Activated B cell treated with CpG ODN at 0.5 μM for 24 hours (primary cell): ENCODE data around the gene CRABP1. TPM values are rescaled to one million over a fixed set of nuclear protein-coding genes. Genes with fewer than 3 reads are reported as not detected.

ENCODE experiments used
- ATAC-seq: fragments of 200-7000 bp; cut with Tn5 transposase; one replicate; pipeline ENCODE4 v1.10.0; 2021; ENCODE audit warnings: low read depth, mild to moderate bottlenecking, moderate library complexity
- CTCF ChIA-PET: fragments of 350-600 bp; sonication (Branson Sonifier 250); formaldehyde crosslinking; loops from one replicate; lab custom pipeline; 2021; ENCODE audit warnings: antibody characterized with exemption; lab: Charles Lee
- POLR2A ChIA-PET: fragments of 350-600 bp; sonication (Branson Sonifier 250); formaldehyde crosslinking; loops from one replicate; lab custom pipeline; 2021; ENCODE audit warnings: antibody characterized with exemption; lab: Charles Lee
- DNase-seq: peaks from one replicate; pipeline ENCODE4 v3.0.0; 2022
- H3K27ac Mint-ChIP-seq: one replicate; pipeline ENCODE4 v1.8.0; 2020; ENCODE audit warnings: mixed read lengths
- H3K27me3 Mint-ChIP-seq: one replicate; pipeline ENCODE4 v1.8.0; 2021; ENCODE audit warnings: mixed read lengths
- H3K36me3 Mint-ChIP-seq: one replicate; pipeline ENCODE4 v1.8.0; 2021; ENCODE audit warnings: low read depth, mixed read lengths
- H3K4me1 Mint-ChIP-seq: one replicate; pipeline ENCODE4 v1.8.0; 2021; ENCODE audit warnings: mixed read lengths
- H3K4me3 Mint-ChIP-seq: one replicate; pipeline ENCODE4 v1.8.0; 2020; ENCODE audit warnings: mild to moderate bottlenecking, mixed read lengths
- H3K9me3 Mint-ChIP-seq: one replicate; pipeline ENCODE4 v1.8.0; 2020; ENCODE audit warnings: mixed read lengths
- CTCF ChIP-seq: fragments of 200-600 bp; IDR thresholded peaks from one replicate; pipeline ENCODE4 v1.8.0; 2022; ENCODE audit warnings: antibody characterized with exemption, mild to moderate bottlenecking
- intact Hi-C: fragments of 100-400 bp; cut with micrococcal nuclease; formaldehyde crosslinking; loops from one replicate; pipeline ENCODE4 v1.15.1; 2024
- total RNA-seq: library from RNA; stranded (reverse); gene quantifications from 2 replicates; pipeline ENCODE4 v1.2.3, GENCODE V29; 2022

The CRABP1 gene
- total RNA-seq, 1 donor from 2014 or later, result not detected

DNA sequence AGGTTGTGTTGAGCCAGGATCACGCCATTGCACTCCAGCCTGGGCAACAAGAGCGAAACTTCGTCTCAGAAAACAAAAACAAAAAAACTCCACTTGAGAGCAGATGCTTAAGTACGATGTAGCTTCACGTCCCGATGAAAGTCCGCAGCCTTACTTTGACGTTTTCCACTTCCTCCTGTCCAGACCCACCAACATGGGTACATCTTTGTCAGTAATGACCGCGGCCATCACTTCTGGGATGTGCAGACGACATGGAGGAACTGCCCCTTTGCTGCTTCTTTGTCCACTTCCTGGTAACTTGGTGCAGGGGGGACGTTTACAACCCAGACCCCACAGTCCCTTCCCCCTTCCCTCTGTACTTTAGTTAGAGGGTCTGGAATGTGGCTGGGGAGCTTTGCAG is 48.7 kb downstream of the CRABP1 start:
- Mint-ChIP-seq H3K4me1 (no peaks in the 10 kb centered on the region), H3K9me3 (no peaks in the 10 kb centered on the region), H3K4me3 (no peak overlapping the region), H3K36me3 (no peaks in the 10 kb centered on the region), H3K27ac (no peak overlapping the region), H3K27me3 (peaks cover 31% of the 10 kb centered on the region)
- ATAC-seq, result no peak
- ChIA-PET CTCF (no interaction called here), POLR2A (no interaction called here)
- intact Hi-C loops, result no loop called here
- no peak for DNase-seq
- no peak for TF ChIP-seq CTCF

- ATAC-seq (no peak), DNase-seq (no peak)
- Mint-ChIP-seq H3K27ac (no peak overlapping the region), H3K4me1 (no peaks in the 10 kb centered on the region), H3K9me3 (no peaks in the 10 kb centered on the region), H3K27me3 (peaks cover 29% of the 10 kb centered on the region), H3K4me3 (no peak overlapping the region), H3K36me3 (no peaks in the 10 kb centered on the region)
- ChIA-PET POLR2A (no interaction called here), CTCF (no interaction called here)
- intact Hi-C loops, result no loop called here
- TF ChIP-seq CTCF, result no peak
Observed at GRCh38 chr15:78389322-78389721, 49.2 kb downstream of the CRABP1 start.

DNA sequence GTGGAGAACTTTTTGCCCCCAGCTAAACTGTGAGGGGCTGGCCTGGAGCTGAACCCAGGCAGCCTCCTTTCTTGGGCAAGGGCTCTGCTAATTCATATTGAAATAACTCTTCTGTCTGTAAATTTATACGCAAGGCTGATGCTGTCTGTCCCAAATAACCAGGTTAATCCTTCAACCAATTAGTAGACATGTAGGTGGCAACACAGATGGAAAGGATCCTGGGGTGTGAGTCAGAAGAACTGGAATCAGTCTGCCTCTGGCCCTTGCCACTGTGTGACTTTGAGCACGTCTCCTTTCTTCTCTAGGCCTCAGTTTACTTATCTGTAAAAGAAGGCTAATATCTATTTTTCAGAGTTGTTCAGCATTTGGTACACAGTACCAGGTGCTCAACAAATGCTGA is 49.6 kb downstream of the CRABP1 start:
- TF ChIP-seq CTCF, result no peak
- Mint-ChIP-seq H3K4me3 (no peak overlapping the region), H3K4me1 (no peaks in the 10 kb centered on the region), H3K27ac (no peak overlapping the region), H3K36me3 (no peaks in the 10 kb centered on the region), H3K27me3 (peaks cover 28% of the 10 kb centered on the region), H3K9me3 (no peaks in the 10 kb centered on the region)
- intact Hi-C loops, result no loop called here
- ChIA-PET CTCF (no interaction called here), POLR2A (no interaction called here)
- DNase-seq (no peak), ATAC-seq (no peak)

DNA sequence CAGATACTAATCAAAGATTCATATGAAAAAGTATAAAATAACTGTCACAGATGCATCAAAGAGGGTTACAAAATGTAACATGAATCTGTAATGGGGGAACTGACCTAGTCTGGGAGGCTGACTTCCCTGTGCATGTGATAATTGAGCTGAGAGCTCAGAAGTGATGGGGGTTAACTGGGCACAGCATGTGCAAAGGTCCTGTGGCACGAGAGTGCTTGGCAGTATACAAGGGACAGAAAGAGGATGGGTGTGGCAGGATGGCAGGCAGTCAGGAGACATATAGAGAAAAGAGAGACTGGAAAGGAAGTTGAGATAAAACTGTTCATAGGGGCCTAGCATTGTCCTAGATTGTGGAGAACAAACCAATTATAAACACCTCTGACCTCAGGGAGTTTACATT is 50.1 kb downstream of the CRABP1 start:
- DNase-seq (no peak), ATAC-seq (no peak)
- intact Hi-C loops, result no loop called here
- no peaks in the 10 kb centered on the region for H3K4me1 Mint-ChIP-seq
- H3K9me3 Mint-ChIP-seq, result no peaks in the 10 kb centered on the region
- no peak overlapping the region for H3K27ac Mint-ChIP-seq
- ChIA-PET POLR2A (no interaction called here), CTCF (no interaction called here)
- peaks cover 23% of the 10 kb centered on the region for H3K27me3 Mint-ChIP-seq
- H3K36me3 Mint-ChIP-seq, result no peaks in the 10 kb centered on the region
- H3K4me3 Mint-ChIP-seq, result no peak overlapping the region
- TF ChIP-seq CTCF, result no peak

DNA sequence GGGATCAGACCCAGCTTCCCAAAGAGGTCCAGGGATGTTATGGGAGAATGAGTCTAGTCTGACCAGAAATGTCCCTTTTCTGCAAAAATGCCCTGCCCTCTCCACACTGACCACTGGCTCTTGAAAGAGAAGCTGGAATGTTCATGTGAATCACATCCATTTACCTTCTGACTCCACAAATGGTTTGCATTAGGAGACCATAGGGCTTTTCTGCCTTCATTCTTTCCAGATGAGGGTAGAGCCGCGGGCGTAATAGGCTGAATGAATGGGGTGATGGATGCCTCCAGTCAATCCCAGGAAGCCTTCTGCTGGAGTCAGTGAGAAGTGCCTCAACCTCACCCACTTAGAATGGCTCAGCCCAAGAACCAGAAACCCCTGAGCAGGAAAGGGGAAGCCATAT is 50.7 kb downstream of the CRABP1 start:
- Mint-ChIP-seq H3K27ac (no peak overlapping the region), H3K27me3 (peaks cover 18% of the 10 kb centered on the region), H3K36me3 (no peaks in the 10 kb centered on the region), H3K9me3 (no peaks in the 10 kb centered on the region), H3K4me1 (no peaks in the 10 kb centered on the region), H3K4me3 (no peak overlapping the region)
- intact Hi-C loops, result no loop called here
- ChIA-PET POLR2A (no interaction called here), CTCF (interaction anchor here (0.5 kb wide), 1 partner anchor 424 kb away, joined by 3 read pairs; no protein-coding TSS in a partner anchor)
- no peak for DNase-seq
- no peak for ATAC-seq
- no peak for TF ChIP-seq CTCF
